NCI-H526 (cell line): ENCODE results near the gene SYTL3.
"Not testable (repeated sequence)": the region's sequence is repeated elsewhere in the genome, so short reads cannot be mapped to it uniquely, and the experiment has no call there.

ENCODE experiments used
- DNase-seq, 2 experiments: peaks; one replicate each; lab custom pipeline; 2025; lab: John Stamatoyannopoulos, UW

Gene SYTL3

DNA sequence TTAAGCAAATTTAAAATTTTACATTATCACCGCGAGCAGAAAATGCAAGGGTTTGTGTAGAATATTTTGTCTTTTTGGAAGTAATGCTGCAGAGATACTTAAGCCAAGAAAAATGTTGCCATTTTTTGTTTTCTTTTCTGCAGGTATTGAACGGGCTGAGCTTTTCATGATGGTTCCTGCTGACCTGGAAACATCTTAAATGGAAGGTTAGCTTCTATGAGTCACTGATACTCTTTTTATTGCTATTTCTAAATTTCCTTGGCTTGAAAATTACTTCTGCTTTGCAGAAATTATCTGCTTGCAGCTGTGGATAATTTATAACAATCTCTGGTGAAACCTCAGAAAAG lies 12.7 kb downstream of the SYTL3 start:
- DNase-seq = no peak

DNA sequence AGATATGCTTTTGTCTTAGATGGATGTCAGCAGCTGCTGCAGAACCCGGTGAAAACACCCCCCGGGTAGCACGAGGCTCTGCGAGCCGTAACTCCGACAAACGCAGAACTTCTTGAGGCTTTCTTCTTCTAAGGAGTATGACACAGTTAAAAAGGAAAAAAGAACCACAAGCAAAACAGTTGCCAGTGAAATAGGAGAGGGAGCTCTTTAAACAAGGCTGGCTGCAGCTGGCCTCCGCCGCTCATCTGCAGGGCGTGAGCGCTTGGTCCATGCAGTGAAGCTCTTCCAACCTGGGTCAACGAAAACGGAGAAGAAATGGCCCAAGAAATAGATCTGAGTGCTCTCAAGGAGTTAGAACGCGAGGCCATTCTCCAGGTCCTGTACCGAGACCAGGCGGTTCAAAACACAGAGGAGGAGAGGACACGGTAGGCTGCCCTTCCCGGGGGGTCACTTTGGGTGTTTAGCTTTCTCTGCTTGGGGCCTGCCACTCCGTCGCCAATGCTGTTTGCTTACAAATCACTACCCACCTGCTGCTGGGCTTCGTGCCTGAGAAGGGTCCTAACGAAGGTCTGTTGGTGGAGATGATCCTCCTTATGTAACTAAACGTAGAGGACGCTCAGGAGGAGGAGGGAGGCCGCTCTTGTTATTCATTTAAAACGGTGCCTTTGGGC lies 13.2 kb downstream of the SYTL3 start:
- DNase-seq = peak in 1 of 2 experiments; percentile 34

DNA sequence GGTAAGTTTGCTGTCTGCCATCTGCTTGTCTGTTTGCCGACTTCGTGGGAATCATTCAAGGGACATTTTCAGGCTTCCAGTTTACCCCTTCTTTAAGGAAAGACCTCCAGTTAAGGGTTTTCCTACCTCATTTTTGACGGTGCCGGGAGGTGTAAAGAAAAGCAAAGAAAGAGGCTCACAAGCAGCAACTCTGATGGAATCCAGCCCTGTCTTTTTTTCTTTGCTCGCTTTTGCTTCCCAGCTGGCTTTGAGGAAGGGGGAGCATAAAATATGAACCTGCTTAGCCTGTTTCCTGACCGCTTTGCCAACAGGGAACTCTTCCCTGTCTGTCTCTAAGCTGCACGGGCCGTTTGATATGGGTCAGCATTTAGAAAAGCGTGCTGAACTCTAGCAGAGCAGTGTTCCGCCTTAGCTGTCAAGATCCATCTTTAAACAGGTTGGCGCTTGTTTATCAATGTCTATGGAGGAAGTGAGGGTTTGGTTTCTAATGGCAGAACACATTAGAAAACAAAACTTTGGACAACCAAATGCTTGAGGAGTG lies 13.8 kb downstream of the SYTL3 start:
- DNase-seq = peak; percentile 41 to 58

DNA sequence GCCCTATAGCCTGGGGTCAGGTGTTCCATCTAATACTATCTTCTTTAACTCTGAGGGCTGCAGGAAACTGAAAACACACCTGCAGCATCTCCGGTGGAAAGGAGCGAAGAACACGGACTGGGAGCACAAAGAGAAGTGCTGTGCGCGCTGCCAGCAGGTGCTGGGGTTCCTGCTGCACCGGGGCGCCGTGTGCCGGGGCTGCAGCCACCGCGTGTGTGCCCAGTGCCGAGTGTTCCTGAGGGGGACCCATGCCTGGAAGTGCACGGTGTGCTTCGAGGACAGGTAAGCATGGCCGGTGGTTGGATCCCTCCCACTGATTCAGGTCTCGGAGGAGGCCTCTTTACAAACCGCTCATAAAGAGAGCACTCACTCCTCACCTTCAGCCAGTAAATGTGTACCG lies 15.5 kb downstream of the SYTL3 start:
- DNase-seq = no peak

DNA sequence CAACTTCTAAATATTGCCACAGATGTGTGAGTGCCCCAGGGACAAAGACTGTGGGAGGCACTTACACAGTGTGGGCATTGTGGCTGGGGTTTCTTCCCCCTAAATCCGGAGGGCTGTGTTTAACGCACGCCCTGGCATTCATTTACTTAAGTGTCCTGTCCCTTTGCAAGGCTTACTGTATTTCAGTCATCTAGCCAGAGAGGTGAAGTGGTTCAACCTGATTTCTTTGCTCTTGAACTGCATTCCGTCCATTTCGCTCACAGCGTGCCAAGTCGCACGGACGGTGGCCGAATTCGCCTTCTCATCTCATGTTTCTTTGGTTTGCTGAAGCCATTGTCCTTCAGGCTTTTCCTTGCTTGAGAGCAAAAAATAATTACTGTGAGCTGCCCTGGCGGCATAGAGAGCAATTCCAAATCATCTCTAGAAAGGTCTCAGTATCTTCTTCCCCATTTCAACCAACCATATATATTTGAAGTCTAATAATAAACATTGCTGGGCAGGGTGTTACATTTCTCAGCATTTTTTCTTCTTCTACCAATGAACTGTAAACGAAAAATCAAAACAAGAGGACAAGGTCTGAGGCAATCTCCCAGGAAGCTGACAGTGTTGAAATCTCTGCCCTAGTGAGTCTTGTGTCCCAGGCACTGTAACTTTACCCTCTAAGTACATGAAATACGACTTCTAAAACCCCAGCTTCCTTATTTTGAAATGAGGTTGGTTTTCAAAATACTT lies 16.9 kb downstream of the SYTL3 start:
- no peak for DNase-seq

DNA sequence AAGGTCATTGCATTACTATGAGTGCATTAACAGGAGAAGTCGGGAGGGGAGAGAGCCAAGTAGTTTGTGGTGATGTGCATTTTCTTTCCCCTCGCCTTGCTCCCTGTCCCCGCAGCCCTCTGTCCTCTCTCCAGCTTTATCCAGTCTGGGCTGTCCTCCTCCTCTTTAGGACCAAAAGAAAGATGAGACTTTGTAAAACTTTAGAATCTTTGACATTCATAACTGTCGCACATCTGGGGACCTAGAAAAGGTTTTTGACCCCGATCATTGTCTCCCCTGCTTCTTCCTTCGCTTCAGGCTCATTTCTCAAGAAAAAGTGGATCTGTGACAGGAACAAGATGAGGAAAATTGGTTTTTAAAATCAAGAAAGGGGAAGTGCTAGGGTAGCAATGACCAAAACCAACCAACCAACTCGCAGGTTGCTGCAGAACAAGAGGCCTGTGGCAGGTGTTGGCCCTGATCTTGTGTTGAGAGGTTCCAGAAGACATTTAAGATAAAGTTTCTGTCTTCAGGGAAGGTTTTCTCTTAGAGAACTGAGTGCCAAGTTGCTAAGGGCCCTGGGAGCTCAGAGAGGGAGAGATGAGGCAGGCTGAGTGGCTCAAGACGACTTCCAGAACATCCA lies 17.6 kb downstream of the SYTL3 start:
- no peak for DNase-seq

DNA sequence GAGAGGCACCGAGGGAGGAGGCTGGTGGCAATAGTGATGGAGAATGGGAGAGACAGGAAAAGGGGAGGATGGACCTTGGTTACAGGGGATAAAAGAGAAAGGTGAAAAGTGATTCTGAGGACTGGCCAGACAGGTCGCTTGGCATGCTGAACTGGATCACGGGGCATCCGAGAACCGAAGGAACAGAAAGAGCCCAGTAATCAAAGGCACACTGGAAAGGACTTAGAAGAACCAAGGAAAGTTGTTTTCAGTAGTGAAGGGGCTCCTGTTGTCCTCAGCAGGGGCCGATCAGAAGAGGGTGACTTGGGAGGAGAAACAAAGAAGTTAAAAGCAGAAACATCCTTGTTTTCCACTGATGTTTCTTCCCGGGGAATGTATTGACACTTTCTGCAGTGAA lies 18.9 kb downstream of the SYTL3 start:
- DNase-seq = no peak

DNA sequence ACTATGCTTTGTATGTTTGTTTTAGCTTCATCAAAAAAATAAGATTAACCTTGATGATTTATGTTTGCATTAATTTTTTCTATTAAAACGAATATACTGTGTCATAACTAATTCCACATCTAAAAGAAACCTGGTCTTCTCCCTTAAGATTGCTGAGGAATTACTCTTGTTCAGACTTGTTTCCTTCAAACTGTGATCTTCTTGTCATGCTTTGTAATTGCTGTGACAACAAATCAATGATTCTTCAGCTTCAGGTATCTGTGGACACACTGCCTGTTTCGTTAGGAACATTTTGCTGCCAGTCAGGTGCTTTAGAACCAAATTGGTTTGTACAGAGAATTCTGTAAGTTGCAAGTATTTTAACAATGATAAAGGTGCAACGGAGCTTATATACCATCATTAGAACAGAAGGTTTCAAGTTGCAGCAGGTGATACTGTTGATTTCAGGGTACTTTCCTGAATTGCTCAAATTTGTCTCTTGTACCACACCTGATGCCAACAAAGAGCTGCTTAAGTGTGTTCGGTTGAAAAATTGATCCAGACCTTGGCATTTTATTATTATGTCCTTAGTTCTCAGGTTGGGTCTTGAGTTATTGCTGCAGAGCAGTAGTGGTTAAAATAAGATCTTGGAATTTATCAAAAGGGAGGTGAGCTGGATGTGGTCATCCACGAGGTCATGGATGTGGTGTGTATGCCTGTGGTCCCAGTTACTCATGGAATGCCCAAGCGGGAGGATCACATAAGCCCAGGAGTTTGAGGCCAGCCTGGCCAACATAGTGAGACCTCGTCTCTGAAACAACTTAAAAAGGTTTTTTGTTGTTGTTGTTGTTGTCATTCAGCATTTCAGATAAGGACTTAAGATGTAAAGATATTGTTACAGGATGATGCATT lies 19.5 kb downstream of the SYTL3 start:
- DNase-seq = no peak

DNA sequence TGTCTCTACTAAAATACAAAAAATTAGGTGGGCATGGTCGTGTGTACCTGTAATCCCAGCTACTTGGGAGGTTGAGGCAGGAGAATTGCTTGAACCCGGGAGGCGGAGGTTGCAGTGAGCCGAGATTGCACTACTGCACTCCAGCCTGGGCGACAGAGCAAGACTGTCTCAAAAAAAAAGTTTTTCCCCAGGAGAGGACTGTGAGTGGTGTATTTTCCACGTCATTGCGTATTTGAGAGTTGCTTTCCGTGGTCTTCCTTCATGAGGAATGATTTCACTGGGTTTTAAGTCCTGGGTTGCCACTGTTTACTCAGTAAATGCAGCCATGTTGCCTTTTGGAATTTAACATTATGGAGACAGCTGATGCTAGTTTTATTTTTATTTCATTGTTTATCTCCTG lies 22.3 kb downstream of the SYTL3 start:
- not testable (repeated sequence) for DNase-seq

DNA sequence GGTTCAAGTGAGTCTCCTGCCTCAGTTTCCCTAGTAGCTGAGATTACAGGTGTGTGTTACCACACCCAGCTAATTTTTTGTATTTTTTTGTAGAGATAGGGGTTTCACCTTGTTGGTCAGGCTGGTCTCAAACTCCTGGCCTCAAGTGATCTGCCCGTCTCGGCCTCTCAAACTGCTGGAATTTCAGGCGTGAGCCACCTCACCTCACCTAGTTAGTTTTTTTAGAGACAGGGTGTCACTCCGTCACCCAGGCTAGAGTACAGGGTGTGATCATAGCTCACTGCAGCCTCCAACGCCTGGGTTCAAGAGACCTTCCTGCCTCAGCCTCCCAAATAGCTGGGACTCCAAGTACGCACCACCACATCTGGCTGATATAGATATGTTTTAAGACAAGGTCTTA lies 22.9 kb downstream of the SYTL3 start:
- no peak for DNase-seq

DNA sequence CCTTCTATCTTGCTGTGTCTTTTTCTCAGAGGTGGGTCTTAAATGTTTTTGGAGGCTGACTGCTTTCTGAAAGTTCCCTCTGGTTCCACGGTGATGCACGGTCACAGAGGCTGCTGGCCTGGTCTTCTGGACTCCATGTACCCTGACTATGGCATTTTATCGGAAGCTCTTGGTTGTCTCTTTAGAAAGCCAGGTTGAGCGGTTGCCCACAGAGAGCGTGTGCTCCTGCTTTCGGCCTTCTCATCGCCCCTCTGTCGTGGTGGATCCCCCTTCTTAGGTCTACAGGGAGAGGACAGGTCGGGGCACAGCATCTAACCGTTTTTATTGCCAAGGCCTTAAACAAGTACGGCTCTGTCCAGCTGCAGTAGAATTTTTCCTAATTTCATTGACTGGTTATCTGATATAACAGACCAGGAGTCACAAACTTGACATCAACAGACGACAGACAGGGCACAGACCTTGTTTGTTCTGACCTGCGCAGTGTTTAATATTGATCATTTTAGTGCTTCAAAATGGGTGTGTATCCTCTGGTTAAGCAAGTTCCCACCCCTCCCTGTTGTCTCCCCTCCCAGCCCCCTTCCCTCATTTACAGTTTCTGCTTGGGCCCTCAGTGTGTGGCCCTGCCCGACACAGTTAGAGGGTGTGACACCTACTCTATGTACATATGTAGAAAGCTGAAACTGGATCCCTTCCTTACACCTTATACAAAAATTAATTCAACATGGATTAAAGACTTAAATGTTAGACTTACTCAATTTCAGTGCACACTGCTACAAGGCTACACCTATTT lies 24.7 kb downstream of the SYTL3 start:
- DNase-seq = no peak

DNA sequence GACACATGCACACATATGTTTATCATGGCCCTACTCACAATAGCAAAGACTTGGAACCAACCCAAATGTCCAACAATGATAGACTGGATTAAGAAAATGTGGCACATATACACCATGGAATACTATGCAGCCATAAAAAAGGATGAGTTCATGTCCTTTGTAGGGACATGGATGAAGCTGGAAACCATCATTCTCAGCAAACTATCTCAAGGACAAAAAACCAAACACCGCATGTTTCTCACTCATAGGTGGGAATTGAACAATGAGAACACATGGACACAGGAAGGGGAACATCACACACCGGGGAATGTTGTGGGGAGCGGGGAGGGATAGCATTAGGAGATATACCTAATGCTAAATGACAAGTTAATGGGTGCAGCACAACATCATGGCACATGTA lies 27.2 kb downstream of the SYTL3 start:
- DNase-seq = not testable (repeated sequence)

DNA sequence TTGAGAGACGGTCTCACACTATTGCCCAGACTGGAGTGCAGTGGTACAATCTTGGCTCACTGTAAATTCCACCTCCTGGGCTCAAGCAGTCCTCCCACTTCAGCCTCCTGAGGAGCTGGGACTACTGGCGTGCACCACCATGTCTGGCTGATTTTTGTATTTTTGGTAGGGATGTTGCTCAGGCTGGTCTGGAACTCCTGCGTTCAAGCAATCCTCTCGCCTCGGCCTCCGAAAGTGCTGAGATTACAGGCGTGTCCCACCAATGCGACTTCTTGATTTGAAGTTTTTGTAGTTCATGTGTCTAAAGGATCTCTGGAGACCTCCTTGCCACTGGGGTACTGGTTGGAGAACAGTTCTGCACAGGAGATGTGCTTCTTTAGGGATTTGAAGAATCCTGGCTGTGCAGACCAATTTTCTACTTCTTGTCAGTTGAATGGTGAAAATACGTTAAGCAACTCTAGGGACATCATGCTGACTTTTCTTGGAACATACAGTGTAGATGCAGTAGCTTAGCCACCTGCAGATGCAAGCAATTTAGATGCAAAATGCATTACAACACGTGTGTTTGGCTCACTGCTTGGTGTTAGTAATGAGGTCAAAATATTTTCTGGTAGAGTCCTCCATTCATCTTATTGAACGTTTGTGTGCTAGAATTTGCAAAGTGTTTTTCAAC lies 28.2 kb downstream of the SYTL3 start:
- DNase-seq = no peak

DNA sequence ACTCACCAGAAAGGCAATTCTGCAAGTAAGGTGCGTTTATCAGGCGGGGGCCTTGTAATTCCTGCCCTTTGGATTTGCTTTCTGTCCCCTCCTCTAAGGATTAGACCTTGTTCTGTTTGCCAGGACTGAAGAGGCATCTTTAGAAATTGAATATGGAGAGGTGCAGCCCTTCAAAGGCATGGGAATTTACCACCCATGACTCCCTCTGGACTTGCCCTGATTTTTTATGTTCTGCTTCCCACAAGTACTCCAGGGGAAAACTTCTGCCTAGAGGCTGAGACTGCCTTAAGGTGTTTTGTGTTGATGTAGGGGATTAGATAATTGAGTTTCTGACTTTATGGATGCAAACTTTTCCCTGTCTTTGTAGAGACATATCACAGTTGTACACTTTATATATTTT lies 30.2 kb downstream of the SYTL3 start:
- no peak for DNase-seq

DNA sequence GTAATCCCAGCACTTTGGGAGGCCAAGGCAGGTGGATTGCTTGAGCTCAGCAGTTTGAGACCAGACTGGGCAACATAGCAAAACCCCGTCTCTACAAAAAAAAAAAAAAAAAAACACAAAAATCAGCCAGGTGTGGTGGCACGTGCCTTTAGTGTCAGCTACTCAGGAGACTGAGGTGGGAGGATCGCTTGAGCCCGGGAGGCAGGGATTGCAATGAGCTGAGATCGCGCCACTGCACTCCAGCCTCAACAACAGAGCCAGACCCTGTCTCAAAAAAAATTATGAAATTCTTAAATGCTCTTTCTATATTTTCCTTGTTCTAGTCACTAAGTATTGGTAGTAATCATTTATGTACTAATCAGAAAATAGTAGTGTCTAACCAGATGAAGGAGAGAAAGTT lies 30.6 kb downstream of the SYTL3 start:
- no peak for DNase-seq

DNA sequence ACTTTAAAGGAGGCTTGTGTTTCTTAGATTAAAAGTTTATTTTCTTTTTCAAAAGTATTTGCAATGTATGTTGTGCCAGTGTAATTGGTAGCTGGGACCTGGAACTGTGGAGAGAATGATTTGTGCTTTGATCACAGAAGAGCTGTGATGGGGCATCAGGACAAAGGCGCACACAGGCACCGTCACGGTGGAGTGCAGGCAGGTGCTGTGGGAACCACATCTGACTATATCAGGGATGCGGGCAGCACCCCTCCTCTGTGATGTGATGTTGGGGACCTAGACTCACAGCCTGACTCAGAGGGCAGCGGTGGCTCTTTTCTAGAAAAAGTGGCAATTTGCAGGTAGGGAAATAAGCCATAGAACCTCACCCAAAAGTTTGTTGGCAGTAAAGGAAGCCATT lies 34.5 kb downstream of the SYTL3 start:
- no peak for DNase-seq

DNA sequence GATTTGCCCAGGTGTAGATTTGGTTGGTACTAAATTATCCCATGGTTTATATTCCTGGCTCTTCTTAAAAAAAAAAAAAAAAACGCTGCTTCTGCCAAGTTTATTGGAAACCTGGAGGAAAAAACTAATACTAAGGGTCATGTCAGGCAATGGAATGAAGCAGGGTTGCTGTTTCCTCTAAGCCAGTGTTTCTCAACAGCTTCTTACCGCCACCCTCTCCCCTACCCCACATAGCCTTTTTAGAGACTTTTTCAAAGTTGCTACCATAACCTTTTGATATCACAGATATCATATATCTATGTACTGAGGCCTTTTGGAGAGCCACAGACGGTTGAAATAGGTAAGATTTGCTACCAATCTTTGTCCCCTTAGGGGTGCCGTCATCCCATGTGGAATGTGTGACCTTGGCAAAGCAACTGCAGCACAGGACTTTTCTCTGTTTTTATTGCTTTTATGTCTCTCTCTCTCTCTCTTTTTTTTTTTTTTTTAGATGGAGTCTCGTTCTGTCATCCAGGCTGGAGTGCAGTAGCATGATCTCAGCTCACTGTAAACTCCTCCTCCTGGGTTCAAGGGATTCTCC lies 35.0 kb downstream of the SYTL3 start:
- no peak for DNase-seq

DNA sequence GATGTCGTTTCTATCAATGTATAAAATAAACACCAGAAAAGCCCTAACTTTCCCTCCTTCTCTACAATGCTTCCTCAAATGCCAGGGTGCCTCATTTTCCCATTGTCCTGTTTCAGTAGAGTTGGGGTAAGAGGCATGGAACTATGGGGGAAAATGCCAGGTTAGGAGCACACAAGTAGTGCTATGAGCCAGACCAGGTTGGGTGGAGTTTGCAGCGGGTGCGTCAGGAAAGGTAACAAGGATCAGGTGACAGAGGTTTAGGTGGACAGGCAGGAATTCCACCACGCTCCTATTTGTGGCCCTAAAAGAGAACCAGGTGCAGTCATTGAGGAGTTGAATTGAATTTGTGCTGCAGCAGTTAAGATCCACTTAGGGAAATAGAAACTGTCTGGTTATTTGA lies 36.5 kb downstream of the SYTL3 start:
- DNase-seq = peak; percentile 76

DNA sequence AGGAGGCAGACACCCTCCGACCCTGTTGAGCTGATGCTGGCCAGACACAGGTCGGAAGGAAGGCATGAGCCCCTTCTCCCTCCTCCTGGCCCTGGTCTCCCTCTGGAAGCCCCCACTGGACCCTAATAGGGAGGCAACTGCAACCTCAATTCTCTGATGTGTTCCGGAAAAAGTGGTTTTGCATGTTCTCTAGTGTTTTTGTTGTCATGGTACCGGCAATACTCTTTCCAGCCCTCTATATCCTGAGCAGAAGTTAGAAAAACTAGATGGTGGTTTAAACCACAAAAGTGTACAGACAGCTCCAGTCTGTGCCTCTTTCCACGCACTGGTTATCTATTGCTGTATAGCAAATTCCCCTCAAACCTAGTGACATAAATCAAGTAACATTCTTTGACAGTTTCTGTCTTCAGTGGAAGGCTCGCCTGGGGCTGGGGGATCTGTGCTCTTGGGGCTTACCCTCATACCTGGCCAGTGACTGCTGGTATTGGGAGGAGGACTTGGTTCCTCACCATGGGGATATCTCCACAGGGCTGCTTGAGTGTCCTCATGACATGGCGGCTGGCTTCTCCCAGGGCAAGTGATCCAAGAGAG lies 37.0 kb downstream of the SYTL3 start:
- no peak for DNase-seq

DNA sequence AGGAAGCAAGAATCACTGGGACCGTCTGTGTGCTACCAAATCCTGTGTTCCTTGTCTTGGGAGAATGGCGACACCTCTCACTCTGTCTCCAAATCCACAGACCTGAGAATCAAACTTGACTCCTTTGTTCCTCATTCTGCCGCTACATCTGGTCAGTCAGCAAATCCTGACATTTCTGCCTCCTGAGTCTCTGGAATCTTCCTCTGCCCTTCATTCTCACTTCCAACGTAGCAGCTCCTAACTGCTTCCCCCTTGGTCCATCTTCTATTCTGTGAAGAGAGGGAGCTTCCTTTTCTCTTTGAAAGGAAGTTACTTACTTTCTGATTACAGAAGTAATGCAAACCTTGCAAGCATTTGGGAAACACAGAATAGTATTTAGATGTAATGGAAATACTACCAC lies 37.7 kb downstream of the SYTL3 start:
- DNase-seq = no peak
